GM23338 (cell line): ENCODE results near the gene RPTOR. TPM values are rescaled to one million over a fixed set of nuclear protein-coding genes. Genes with fewer than 3 reads are reported as not detected.

Source experiments
- ATAC-seq: fragments of 200-7000 bp; cut with Tn5 transposase; 3 replicates; pipeline ENCODE4 v1.9.1; 2020
- DNase-seq: peaks from one replicate; pipeline ENCODE4 v3.0.0-alpha.2; 2015; ENCODE audit warnings: low spot score
- H2AFZ ChIP-seq: fragments of 200-600 bp; sonication (generic); 2 replicates; pipeline ENCODE4 v1.8.0; 2016; ENCODE audit warnings: antibody characterized with exemption, mild to moderate bottlenecking, moderate library complexity
- H3F3A ChIP-seq: fragments of 200-600 bp; sonication (generic); replicated peaks from 2 replicates; pipeline ENCODE4 v1.8.0; 2017; ENCODE audit warnings: antibody characterized with exemption, mixed run types, low read depth
- H3K27ac ChIP-seq: fragments of 200-600 bp; sonication (generic); 2 replicates; pipeline ENCODE4 v1.6.1; 2016; ENCODE audit warnings: low read depth
- H3K27me3 ChIP-seq: fragments of 200-600 bp; sonication (generic); 2 replicates; pipeline ENCODE4 v1.8.0; 2016; ENCODE audit warnings: mild to moderate bottlenecking, mixed run types, moderate library complexity; ENCODE audit not compliant: insufficient read depth
- H3K36me3 ChIP-seq: fragments of 200-600 bp; sonication (generic); 2 replicates; pipeline ENCODE4 v1.8.0; 2016; ENCODE audit warnings: mild to moderate bottlenecking; ENCODE audit not compliant: insufficient read depth
- H3K4me1 ChIP-seq: fragments of 200-600 bp; sonication (generic); 2 replicates; pipeline ENCODE4 v1.8.0; 2016; ENCODE audit warnings: mild to moderate bottlenecking, moderate library complexity; ENCODE audit not compliant: insufficient read depth
- H3K4me2 ChIP-seq: fragments of 200-600 bp; sonication (generic); 2 replicates; pipeline ENCODE4 v1.7.1; 2017; ENCODE audit warnings: mixed run types
- H3K4me3 ChIP-seq: fragments of 200-600 bp; sonication (generic); 2 replicates; pipeline ENCODE4 v1.6.1; 2016; ENCODE audit warnings: mixed run types
- H3K79me2 ChIP-seq: fragments of 200-600 bp; sonication (generic); replicated peaks from 2 replicates; pipeline ENCODE4 v1.8.0; 2017; ENCODE audit warnings: mild to moderate bottlenecking; ENCODE audit not compliant: insufficient read depth
- H3K9me2 ChIP-seq: fragments of 200-600 bp; sonication (generic); 2 replicates; pipeline ENCODE4 v1.8.0; 2017; ENCODE audit not compliant: insufficient read depth
- H4K20me1 ChIP-seq: fragments of 200-600 bp; sonication (generic); replicated peaks from 2 replicates; pipeline ENCODE4 v1.8.0; 2017; ENCODE audit warnings: mild to moderate bottlenecking; ENCODE audit not compliant: insufficient read depth
- H3K27ac Mint-ChIP-seq: 2 replicates; pipeline ENCODE4 v1.8.0; 2020; ENCODE audit warnings: inconsistent platforms, mild to moderate bottlenecking, moderate library complexity, mixed read lengths
- H3K27me3 Mint-ChIP-seq: 3 replicates; pipeline ENCODE4 v1.8.0; 2022; ENCODE audit warnings: low read depth, mild to moderate bottlenecking, moderate library complexity, mixed read lengths, inconsistent platforms; ENCODE audit not compliant: insufficient read depth, poor library complexity
- H3K36me3 Mint-ChIP-seq: 3 replicates; pipeline ENCODE4 v1.8.0; 2021; ENCODE audit warnings: low read depth, mild to moderate bottlenecking, inconsistent platforms, moderate library complexity, mixed read lengths
- H3K4me1 Mint-ChIP-seq: 3 replicates; pipeline ENCODE4 v1.8.0; 2020; ENCODE audit warnings: mild to moderate bottlenecking, inconsistent platforms, mixed read lengths
- H3K4me3 Mint-ChIP-seq: 3 replicates; pipeline ENCODE4 v1.8.0; 2021; ENCODE audit warnings: moderate library complexity, mild to moderate bottlenecking, inconsistent platforms, mixed read lengths
- H3K9me3 Mint-ChIP-seq: 3 replicates; pipeline ENCODE4 v1.8.0; 2020; ENCODE audit warnings: moderate library complexity, mild to moderate bottlenecking, inconsistent platforms, mixed read lengths
- CTCF ChIP-seq, 2 experiments: fragments of 200-600 bp in 1 of 2; sonication (generic) in 1 of 2; conservative IDR thresholded peaks; 2 replicates each; pipeline versions ENCODE4 v1.5.1 to v1.6.1; 2016 to 2017; ENCODE audit warnings: antibody characterized with exemption in 2 of 2, low read depth in 2 of 2, mild to moderate bottlenecking in 2 of 2, moderate library complexity in 1 of 2
- ETS1 ChIP-seq: IDR thresholded peaks from 2 replicates; pipeline ENCODE4 v1.6.1; 2016; ENCODE audit warnings: antibody characterized with exemption
- EZH2 ChIP-seq: fragments of 200-600 bp; sonication (generic); IDR thresholded peaks from one replicate; pipeline ENCODE4 v1.8.0; 2017; ENCODE audit warnings: antibody characterized with exemption, mild to moderate bottlenecking, low read depth; ENCODE audit not compliant: unreplicated experiment
- EZH2phosphoT487 ChIP-seq: fragments of 200-600 bp; sonication (generic); IDR thresholded peaks from one replicate; pipeline ENCODE4 v1.8.1; 2018; ENCODE audit warnings: antibody characterized with exemption; ENCODE audit not compliant: unreplicated experiment
- JUNB ChIP-seq: IDR thresholded peaks from one replicate; pipeline ENCODE4 v1.6.1; 2016; ENCODE audit warnings: antibody characterized with exemption; ENCODE audit not compliant: unreplicated experiment
- NANOG ChIP-seq: IDR thresholded peaks from 2 replicates; pipeline ENCODE4 v1.6.1; 2016; ENCODE audit warnings: antibody characterized with exemption, borderline replicate concordance
- POLR2AphosphoS5 ChIP-seq: IDR thresholded peaks from 2 replicates; pipeline ENCODE4 v1.6.1; 2016; ENCODE audit warnings: antibody characterized with exemption, low read depth
- REST ChIP-seq: IDR thresholded peaks from one replicate; pipeline ENCODE4 v1.6.1; 2018; ENCODE audit warnings: antibody characterized with exemption; ENCODE audit not compliant: unreplicated experiment
- STAT1 ChIP-seq: IDR thresholded peaks from one replicate; pipeline ENCODE4 v1.6.1; 2016; ENCODE audit warnings: antibody characterized with exemption; ENCODE audit not compliant: unreplicated experiment
- ZNF114 ChIP-seq: fragments of 250-450 bp; sonication (Bioruptor Pico); IDR thresholded peaks from 2 replicates; pipeline ENCODE4 v1.5.0; 2020; ENCODE audit warnings: mild to moderate bottlenecking, moderate library complexity
- polyA plus RNA-seq: library from polyadenylated mRNA; unstranded; fragments of >200 nt; fragmentation: Nextera tagmentation; extraction: Ambion mirVana; gene quantifications from 2 replicates; pipeline ENCODE4 v1.2.1, GENCODE V29; 2016
- total RNA-seq: library from RNA; depleted of rRNA; stranded (reverse); fragments of >200 nt; shearing (Covaris generic); gene quantifications from 2 replicates; pipeline ENCODE4 v1.2.3, GENCODE V29; 2014

Gene RPTOR
- total and polyA plus RNA-seq, 2 experiments from 2014 or later: 9.5 to 38.0 TPM

GRCh38 chr17:80936723-80937122 is 392.1 kb downstream of the RPTOR start (continued):
- TF ChIP-seq ETS1: no peak
- no peak for TF ChIP-seq EZH2
- TF ChIP-seq POLR2AphosphoS5: no peak
- TF ChIP-seq EZH2phosphoT487: no peak
- no peak for TF ChIP-seq NANOG
- no peak for TF ChIP-seq REST

- peak; percentile 51 for ATAC-seq
- H3K4me2 ChIP-seq: no peak overlapping the region
- TF ChIP-seq JUNB (no peak), EZH2 (no peak), POLR2AphosphoS5 (no peak), ETS1 (no peak), STAT1 (no peak), CTCF (conservative IDR thresholded peaks at IDR 0.05; ENCODE audit: low read depth in 2 of 2) (no peak), ZNF114 (no peak)
Observed at GRCh38 chr17:80937462-80938381, 393.1 kb downstream of the RPTOR start.

More at GRCh38 chr17:80937462-80938381, 393.1 kb downstream of the RPTOR start:
- DNase-seq: no peak
- peaks cover 5% of the 10 kb centered on the region; the same call in 1 of the 2 replicates for H4K20me1 ChIP-seq
- Mint-ChIP-seq H3K27me3 (peaks cover 9% of the 10 kb centered on the region), H3K4me3 (no peak overlapping the region), H3K36me3 (no peaks in the 10 kb centered on the region), H3K9me3 (no peaks in the 10 kb centered on the region; the same call in 2 of the 3 replicates), H3K4me1 (peaks cover 16% of the 10 kb centered on the region), H3K27ac (no peak overlapping the region; the same call in 1 of the 2 replicates)
- H2AFZ ChIP-seq: no peak overlapping the region
- H3F3A ChIP-seq: no peaks in the 10 kb centered on the region
- peak overlapping the region; percentile 29; the same call in 1 of the 2 replicates for H3K27ac ChIP-seq
- no peak overlapping the region for H3K4me3 ChIP-seq
- H3K4me1 ChIP-seq: no peaks in the 10 kb centered on the region
- H3K9me2 ChIP-seq: no peaks in the 10 kb centered on the region
- no peaks in the 10 kb centered on the region for H3K36me3 ChIP-seq
- no peaks in the 10 kb centered on the region for H3K27me3 ChIP-seq
- no peaks in the 10 kb centered on the region for H3K79me2 ChIP-seq
